ENCODE data around the gene TMEM236. TPM values are rescaled to one million over a fixed set of nuclear protein-coding genes. Genes with fewer than 3 reads are reported as not detected.
"Not testable (repeated sequence)": the region's sequence is repeated elsewhere in the genome, so short reads cannot be mapped to it uniquely, and the experiment has no call there.

Gene TMEM236
- polyA plus RNA-seq, 1 of the 3 experiments (the other 2 are of a cell fraction): 0.02 TPM

DNA sequence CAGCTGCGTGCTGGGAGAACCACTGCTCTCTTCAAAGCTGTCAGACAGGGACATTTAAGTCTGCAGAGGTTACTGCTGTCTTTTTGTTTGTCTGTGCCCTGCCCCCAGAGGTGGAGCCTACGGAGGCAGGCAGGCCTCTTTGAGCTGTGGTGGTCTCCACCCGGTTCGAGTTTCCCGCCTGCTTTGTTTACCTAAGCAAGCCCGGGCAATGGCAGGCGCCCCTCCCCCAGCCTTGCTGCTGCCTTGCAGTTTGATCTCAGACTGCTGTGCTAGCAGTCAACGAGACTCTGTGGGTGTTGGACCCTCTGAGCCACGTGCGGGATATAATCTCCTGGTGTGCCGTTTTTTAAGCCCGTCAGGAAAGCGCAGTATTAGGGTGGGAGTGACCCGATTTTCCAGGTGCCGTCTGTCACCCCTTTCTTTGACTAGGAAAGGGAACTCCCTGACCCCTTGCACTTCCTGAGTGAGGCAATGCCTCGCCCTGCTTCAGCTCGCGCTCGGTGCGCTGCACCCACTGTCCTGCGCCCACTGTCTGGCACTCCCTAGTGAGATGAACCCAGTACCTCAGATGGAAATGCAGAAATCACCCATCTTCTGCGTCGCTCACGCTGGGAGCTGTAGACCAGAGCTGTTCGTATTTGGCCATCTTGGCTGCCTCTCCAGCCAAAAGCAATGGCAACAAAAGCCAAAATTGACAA is 29.5 kb upstream of the TMEM236 start:
- POLR2A ChIA-PET, CTCF ChIA-PET: not testable (repeated sequence)
- WGBS (ENCODE audit: low lambda C conversion rate): 94% methylated on average over 20 of the region's 25 CpGs

DNA sequence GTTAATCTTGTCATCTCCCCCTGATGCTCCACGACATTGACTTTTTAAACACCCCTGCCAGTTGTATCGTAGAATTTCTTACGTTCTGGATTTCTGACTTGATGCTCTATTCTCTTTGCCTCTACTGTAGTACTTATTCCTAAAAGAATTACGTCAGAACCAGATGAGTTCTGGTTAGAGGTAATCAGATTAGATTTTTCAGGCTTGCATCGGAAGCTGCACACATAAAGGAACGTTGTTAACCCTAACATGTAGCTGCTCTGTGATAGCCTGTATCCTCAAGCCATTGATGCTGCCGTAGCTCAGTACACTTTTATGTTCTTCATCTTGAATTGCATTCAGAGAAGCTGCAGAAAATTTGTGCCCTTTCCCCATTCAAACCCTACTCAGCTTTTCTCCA is 26.3 kb upstream of the TMEM236 start:
- Histone ChIP-seq H3F3A (replicated peaks; ENCODE audit: insufficient read depth) (peaks cover 3% of the 10 kb centered on the region), H3K9me2 (no peaks in the 10 kb centered on the region), H3K79me2 (ENCODE audit: insufficient read depth) (no peaks in the 10 kb centered on the region), H3K4me2 (no peak overlapping the region), H3K9ac (no peak overlapping the region), H2AFZ (ENCODE audit: low read depth) (no peak overlapping the region), H3K9me3 (no peaks in the 10 kb centered on the region), H3K36me3 (replicated peaks in 1 of 2; ENCODE audit: control insufficient read depth in 1 of 2, insufficient read depth in 2 of 2, low read length in 1 of 2) (no peaks in the 10 kb centered on the region), H3K27me3 (ENCODE audit: insufficient read depth) (no peaks in the 10 kb centered on the region), H3K27ac (ENCODE audit: low read depth in 2 of 2, low read length in 1 of 2) (no peak overlapping the region), H3K4me1 (ENCODE audit: control insufficient read depth in 1 of 2, insufficient read depth in 2 of 2, low read depth in 1 of 2, low read length in 1 of 2) (no peaks in the 10 kb centered on the region; a peak in 2 of 4 replicates), H4K20me1 (ENCODE audit: insufficient read depth) (no peaks in the 10 kb centered on the region), H3K4me3 (ENCODE audit: low read depth in 2 of 2, low read length in 1 of 2) (no peak overlapping the region)
- ChIA-PET CTCF (interaction anchor here (0.5 to 1.0 kb wide), 3 partner anchors 11 to 415 kb away, joined by 3 to 4 read pairs (median 4); no protein-coding TSS in a partner anchor), POLR2A (no interaction called here)
- TF ChIP-seq, protein P1, sequence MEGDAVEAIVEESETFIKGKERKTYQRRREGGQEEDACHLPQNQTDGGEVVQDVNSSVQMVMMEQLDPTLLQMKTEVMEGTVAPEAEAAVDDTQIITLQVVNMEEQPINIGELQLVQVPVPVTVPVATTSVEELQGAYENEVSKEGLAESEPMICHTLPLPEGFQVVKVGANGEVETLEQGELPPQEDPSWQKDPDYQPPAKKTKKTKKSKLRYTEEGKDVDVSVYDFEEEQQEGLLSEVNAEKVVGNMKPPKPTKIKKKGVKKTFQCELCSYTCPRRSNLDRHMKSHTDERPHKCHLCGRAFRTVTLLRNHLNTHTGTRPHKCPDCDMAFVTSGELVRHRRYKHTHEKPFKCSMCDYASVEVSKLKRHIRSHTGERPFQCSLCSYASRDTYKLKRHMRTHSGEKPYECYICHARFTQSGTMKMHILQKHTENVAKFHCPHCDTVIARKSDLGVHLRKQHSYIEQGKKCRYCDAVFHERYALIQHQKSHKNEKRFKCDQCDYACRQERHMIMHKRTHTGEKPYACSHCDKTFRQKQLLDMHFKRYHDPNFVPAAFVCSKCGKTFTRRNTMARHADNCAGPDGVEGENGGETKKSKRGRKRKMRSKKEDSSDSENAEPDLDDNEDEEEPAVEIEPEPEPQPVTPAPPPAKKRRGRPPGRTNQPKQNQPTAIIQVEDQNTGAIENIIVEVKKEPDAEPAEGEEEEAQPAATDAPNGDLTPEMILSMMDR (IDR thresholded peaks at IDR 0.05): no peak
- TF ChIP-seq, protein P2, sequence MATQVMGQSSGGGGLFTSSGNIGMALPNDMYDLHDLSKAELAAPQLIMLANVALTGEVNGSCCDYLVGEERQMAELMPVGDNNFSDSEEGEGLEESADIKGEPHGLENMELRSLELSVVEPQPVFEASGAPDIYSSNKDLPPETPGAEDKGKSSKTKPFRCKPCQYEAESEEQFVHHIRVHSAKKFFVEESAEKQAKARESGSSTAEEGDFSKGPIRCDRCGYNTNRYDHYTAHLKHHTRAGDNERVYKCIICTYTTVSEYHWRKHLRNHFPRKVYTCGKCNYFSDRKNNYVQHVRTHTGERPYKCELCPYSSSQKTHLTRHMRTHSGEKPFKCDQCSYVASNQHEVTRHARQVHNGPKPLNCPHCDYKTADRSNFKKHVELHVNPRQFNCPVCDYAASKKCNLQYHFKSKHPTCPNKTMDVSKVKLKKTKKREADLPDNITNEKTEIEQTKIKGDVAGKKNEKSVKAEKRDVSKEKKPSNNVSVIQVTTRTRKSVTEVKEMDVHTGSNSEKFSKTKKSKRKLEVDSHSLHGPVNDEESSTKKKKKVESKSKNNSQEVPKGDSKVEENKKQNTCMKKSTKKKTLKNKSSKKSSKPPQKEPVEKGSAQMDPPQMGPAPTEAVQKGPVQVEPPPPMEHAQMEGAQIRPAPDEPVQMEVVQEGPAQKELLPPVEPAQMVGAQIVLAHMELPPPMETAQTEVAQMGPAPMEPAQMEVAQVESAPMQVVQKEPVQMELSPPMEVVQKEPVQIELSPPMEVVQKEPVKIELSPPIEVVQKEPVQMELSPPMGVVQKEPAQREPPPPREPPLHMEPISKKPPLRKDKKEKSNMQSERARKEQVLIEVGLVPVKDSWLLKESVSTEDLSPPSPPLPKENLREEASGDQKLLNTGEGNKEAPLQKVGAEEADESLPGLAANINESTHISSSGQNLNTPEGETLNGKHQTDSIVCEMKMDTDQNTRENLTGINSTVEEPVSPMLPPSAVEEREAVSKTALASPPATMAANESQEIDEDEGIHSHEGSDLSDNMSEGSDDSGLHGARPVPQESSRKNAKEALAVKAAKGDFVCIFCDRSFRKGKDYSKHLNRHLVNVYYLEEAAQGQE (IDR thresholded peaks at IDR 0.05; ENCODE audit: low read depth, low read length): no peak
- TF ChIP-seq GATA2 (CRISPR knock-in tag; IDR thresholded peaks at IDR 0.05) (no peak; the same call in 1 of the 2 replicates), EP300 (IDR thresholded peaks at IDR 0.05; ENCODE audit: borderline replicate concordance in 1 of 2, low read depth in 1 of 2, low read length in 1 of 2) (0 out of 4 replicates have a peak, but pooled peaks of 1 of the 2 experiments have one; percentile 4), RCOR1 (IDR thresholded peaks at IDR 0.05; ENCODE audit: low read length) (peak; percentile 69; the same call in 1 of the 2 replicates), CHD2 (IDR thresholded peaks at IDR 0.05; ENCODE audit: low read length, partially characterized antibody) (peak; percentile 23), FOSL2 (IDR thresholded peaks at IDR 0.05; ENCODE audit: borderline replicate concordance, low read depth) (no peak)
- 66% methylated on average over 7 of the region's 7 CpGs for WGBS (ENCODE audit: low lambda C conversion rate)
- DNase-seq: peak; percentile 49

More for the DNA sequence above, 29.5 kb upstream of the TMEM236 start:
- H3F3A ChIP-seq (replicated peaks; ENCODE audit: insufficient read depth); H3K27me3 ChIP-seq (ENCODE audit: insufficient read depth); H3K4me3 ChIP-seq (ENCODE audit: low read depth in 2 of 2, low read length in 1 of 2); H2AFZ ChIP-seq (ENCODE audit: low read depth); H3K9me2 ChIP-seq; H3K9me3 ChIP-seq; H3K4me1 ChIP-seq (ENCODE audit: control insufficient read depth in 1 of 2, insufficient read depth in 2 of 2, low read depth in 1 of 2, low read length in 1 of 2); H3K79me2 ChIP-seq (ENCODE audit: insufficient read depth); H3K36me3 ChIP-seq (replicated peaks in 1 of 2; ENCODE audit: control insufficient read depth in 1 of 2, insufficient read depth in 2 of 2, low read length in 1 of 2); H4K20me1 ChIP-seq (ENCODE audit: insufficient read depth); H3K27ac ChIP-seq (ENCODE audit: low read depth in 2 of 2, low read length in 1 of 2); H3K4me2 ChIP-seq; DNase-seq; H3K9ac ChIP-seq: not testable (repeated sequence)

Data from SK-N-SH (cell line).